ENCODE data around the gene MKX.

MKX gene

DNA sequence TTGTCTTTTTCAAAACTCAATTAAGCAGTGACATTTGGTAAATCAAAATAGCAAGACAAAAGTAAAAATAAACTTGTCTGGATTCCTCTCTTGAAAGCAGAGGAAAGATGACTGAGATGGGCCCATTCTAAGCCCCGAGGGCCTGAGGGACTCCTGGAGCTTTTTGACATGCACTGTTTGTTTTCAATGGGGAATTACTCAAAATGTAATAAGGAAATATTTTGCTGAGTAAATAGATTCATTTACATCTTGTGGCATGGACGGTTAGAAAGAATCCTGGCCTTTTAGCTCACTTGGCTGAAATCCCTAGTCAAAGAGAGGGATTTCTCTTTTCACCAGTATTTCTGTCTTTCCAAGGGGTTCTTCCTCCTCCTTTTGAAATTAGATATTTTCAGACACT is 108.0 kb downstream of the MKX start:
- Histone ChIP-seq H3K9me2 (replicated peaks; ENCODE audit: insufficient read depth, low read length) (no peaks in the 10 kb centered on the region), H3K4me1 (ENCODE audit: low read length) (no peaks in the 10 kb centered on the region), H3K79me2 (ENCODE audit: low read length) (no peaks in the 10 kb centered on the region), H2AFZ (ENCODE audit: low read length) (no peak overlapping the region), H3K36me3 (replicated peaks; ENCODE audit: insufficient read depth, low read length) (no peaks in the 10 kb centered on the region), H3K9ac (ENCODE audit: low read length) (no peak overlapping the region), H3F3A (ENCODE audit: insufficient read depth, low read length) (no peaks in the 10 kb centered on the region), H4K20me1 (ENCODE audit: insufficient read depth, low read length) (no peaks in the 10 kb centered on the region), H3K27ac (ENCODE audit: low read length) (no peak overlapping the region), H3K27me3 (replicated peaks; ENCODE audit: insufficient read depth, low read length) (no peaks in the 10 kb centered on the region), H3K9me3 (replicated peaks; ENCODE audit: insufficient read depth, low read length) (no peaks in the 10 kb centered on the region), H3K4me2 (ENCODE audit: low read depth, low read length) (no peak overlapping the region), H3K4me3 (ENCODE audit: low read length) (no peak overlapping the region)
- no peak for DNase-seq
- TF ChIP-seq, protein P1, sequence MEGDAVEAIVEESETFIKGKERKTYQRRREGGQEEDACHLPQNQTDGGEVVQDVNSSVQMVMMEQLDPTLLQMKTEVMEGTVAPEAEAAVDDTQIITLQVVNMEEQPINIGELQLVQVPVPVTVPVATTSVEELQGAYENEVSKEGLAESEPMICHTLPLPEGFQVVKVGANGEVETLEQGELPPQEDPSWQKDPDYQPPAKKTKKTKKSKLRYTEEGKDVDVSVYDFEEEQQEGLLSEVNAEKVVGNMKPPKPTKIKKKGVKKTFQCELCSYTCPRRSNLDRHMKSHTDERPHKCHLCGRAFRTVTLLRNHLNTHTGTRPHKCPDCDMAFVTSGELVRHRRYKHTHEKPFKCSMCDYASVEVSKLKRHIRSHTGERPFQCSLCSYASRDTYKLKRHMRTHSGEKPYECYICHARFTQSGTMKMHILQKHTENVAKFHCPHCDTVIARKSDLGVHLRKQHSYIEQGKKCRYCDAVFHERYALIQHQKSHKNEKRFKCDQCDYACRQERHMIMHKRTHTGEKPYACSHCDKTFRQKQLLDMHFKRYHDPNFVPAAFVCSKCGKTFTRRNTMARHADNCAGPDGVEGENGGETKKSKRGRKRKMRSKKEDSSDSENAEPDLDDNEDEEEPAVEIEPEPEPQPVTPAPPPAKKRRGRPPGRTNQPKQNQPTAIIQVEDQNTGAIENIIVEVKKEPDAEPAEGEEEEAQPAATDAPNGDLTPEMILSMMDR (IDR thresholded peaks at IDR 0.05; ENCODE audit: low read length): no peak
- no peak for TF ChIP-seq EZH2 (optimal IDR thresholded peaks at IDR 0.05; ENCODE audit: low read depth, low read length)
- TF ChIP-seq EZH2phosphoT487 (IDR thresholded peaks at IDR 0.05; ENCODE audit: low read length): no peak

DNA sequence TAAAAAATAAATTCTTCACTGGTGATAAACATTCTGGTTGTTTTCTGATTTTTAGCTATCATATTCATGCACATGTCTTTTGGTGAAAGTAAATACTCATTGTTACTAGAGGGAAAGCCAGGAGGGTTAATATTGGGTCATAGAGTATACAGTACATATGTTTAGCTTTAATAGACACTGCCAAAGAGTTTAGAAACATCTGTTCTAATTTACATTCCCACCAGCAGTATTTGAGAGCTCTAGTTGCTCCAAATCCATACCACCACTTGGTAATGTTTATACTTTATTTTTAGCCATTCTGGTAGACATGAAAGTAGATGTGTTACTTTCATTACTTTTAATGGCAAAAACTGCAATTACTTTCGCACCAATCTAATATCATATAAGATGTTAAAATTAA is 108.8 kb downstream of the MKX start:
- DNase-seq: no peak
- TF ChIP-seq EZH2phosphoT487 (IDR thresholded peaks at IDR 0.05; ENCODE audit: low read length) (no peak), EZH2 (optimal IDR thresholded peaks at IDR 0.05; ENCODE audit: low read depth, low read length) (no peak)
- TF ChIP-seq, protein P1 (IDR thresholded peaks at IDR 0.05; ENCODE audit: low read length): no peak
- no peaks in the 10 kb centered on the region for H4K20me1 ChIP-seq (ENCODE audit: insufficient read depth, low read length)

DNA sequence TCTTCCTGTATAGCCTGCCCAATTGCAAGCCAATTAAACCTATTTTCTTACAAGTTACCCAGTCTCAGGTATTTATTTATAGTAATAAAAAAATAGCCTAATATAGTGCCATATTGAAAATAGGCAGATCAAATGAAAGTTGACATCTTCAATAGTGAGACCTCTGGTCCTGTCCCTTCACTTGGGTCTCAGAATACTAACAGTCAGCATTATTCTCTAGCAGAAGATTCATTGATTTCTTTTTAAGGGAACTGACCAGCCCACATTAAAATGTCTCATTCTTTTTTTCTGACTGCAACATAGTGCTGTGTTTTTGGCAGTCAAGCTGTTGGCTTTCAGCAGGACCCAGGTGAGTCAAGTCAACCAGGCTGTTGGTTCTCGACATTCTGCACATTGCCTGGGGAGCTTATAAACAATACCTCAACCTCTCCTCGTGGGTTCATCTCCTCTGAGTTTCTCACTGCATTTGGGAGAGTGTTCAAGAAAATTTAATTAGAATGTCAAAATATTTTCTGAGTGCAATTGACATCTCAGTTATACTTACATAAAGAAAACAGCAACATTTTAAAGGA is 109.8 kb downstream of the MKX start:
- Histone ChIP-seq H3K79me2 (ENCODE audit: low read length) (no peaks in the 10 kb centered on the region), H2AFZ (ENCODE audit: low read length) (no peak overlapping the region), H3K9me2 (replicated peaks; ENCODE audit: insufficient read depth, low read length) (no peaks in the 10 kb centered on the region), H3K36me3 (replicated peaks; ENCODE audit: insufficient read depth, low read length) (no peaks in the 10 kb centered on the region), H3K27ac (ENCODE audit: low read length) (no peak overlapping the region), H3K9ac (ENCODE audit: low read length) (no peak overlapping the region), H4K20me1 (ENCODE audit: insufficient read depth, low read length) (no peaks in the 10 kb centered on the region), H3K9me3 (replicated peaks; ENCODE audit: insufficient read depth, low read length) (no peaks in the 10 kb centered on the region), H3K4me1 (ENCODE audit: low read length) (no peaks in the 10 kb centered on the region), H3F3A (ENCODE audit: insufficient read depth, low read length) (no peaks in the 10 kb centered on the region), H3K4me3 (ENCODE audit: low read length) (no peak overlapping the region), H3K4me2 (ENCODE audit: low read depth, low read length) (no peak overlapping the region), H3K27me3 (replicated peaks; ENCODE audit: insufficient read depth, low read length) (no peaks in the 10 kb centered on the region)
- TF ChIP-seq EZH2 (optimal IDR thresholded peaks at IDR 0.05; ENCODE audit: low read depth, low read length) (no peak), EZH2phosphoT487 (IDR thresholded peaks at IDR 0.05; ENCODE audit: low read length) (no peak)
- TF ChIP-seq, protein P1 (IDR thresholded peaks at IDR 0.05; ENCODE audit: low read length): no peak
- DNase-seq: no peak

More for the DNA sequence above, 108.8 kb downstream of the MKX start:
- H3K9me2 ChIP-seq (replicated peaks; ENCODE audit: insufficient read depth, low read length): no peaks in the 10 kb centered on the region
- H3K4me1 ChIP-seq (ENCODE audit: low read length): no peaks in the 10 kb centered on the region
- no peak overlapping the region for H3K9ac ChIP-seq (ENCODE audit: low read length)
- H3K4me2 ChIP-seq (ENCODE audit: low read depth, low read length): no peak overlapping the region
- H3K27ac ChIP-seq (ENCODE audit: low read length): no peak overlapping the region
- no peaks in the 10 kb centered on the region for H3K9me3 ChIP-seq (replicated peaks; ENCODE audit: insufficient read depth, low read length)
- H3K79me2 ChIP-seq (ENCODE audit: low read length): no peaks in the 10 kb centered on the region
- no peaks in the 10 kb centered on the region for H3F3A ChIP-seq (ENCODE audit: insufficient read depth, low read length)
- no peak overlapping the region for H2AFZ ChIP-seq (ENCODE audit: low read length)
- no peak overlapping the region for H3K4me3 ChIP-seq (ENCODE audit: low read length)
- H3K36me3 ChIP-seq (replicated peaks; ENCODE audit: insufficient read depth, low read length): no peaks in the 10 kb centered on the region
- H3K27me3 ChIP-seq (replicated peaks; ENCODE audit: insufficient read depth, low read length): no peaks in the 10 kb centered on the region
